Activated CD8-positive, alpha-beta memory T cell treated with anti-CD3 and anti-CD28 coated beads for 36 hours (primary cell): ENCODE results near the gene NR2C2. TPM values are rescaled to one million over a fixed set of nuclear protein-coding genes. Genes with fewer than 3 reads are reported as not detected.

Source experiments
- CTCF ChIA-PET: fragments of 350-600 bp; sonication (Branson Sonifier 250); formaldehyde crosslinking; loops from one replicate; lab custom pipeline; 2021; ENCODE audit warnings: antibody characterized with exemption; lab: Charles Lee
- POLR2A ChIA-PET: fragments of 350-600 bp; sonication (Branson Sonifier 250); formaldehyde crosslinking; loops from one replicate; lab custom pipeline; 2021; ENCODE audit warnings: antibody characterized with exemption; lab: Charles Lee
- total RNA-seq, 2 experiments: library from RNA; stranded (reverse); gene quantifications; one replicate each; pipeline ENCODE4 v1.2.3, GENCODE V29; 2021

The NR2C2 gene
- total RNA-seq, 2 experiments from 2014 or later = 44.3 to 45.2 TPM

GRCh38 chr3:15071699-15072098, 124.3 kb downstream of the NR2C2 start:
- ChIA-PET POLR2A (interaction anchor here (0.7 kb wide), 1 partner anchor 28 kb away, joined by 3 read pairs; no protein-coding TSS in a partner anchor), CTCF (interaction anchor here (1.2 to 1.3 kb wide), 2 partner anchors 10 to 16 kb away, joined by 3 read pairs; no protein-coding TSS in a partner anchor)

- CTCF ChIA-PET = no interaction called here
- POLR2A ChIA-PET = no interaction called here
These were observed 127.1 kb downstream of the NR2C2 start for GRCh38 chr3:15074500-15074899.

- CTCF ChIA-PET = interaction anchor here (0.9 kb wide), 1 partner anchor 11 kb away, joined by 3 read pairs; no protein-coding TSS in a partner anchor
- POLR2A ChIA-PET = no interaction called here
These were observed 131.7 kb downstream of the NR2C2 start for GRCh38 chr3:15079091-15079490.

- CTCF ChIA-PET = interaction anchor here (1.6 kb wide), 1 partner anchor 10 kb away, joined by 3 read pairs; no protein-coding TSS in a partner anchor
- POLR2A ChIA-PET = interaction anchor here (0.5 kb wide), 1 partner anchor 45 kb away, joined by 3 read pairs; no protein-coding TSS in a partner anchor
These were observed 134.7 kb downstream of the NR2C2 start for GRCh38 chr3:15081960-15082664.

- POLR2A ChIA-PET = no interaction called here
These were observed 135.9 kb downstream of the NR2C2 start for GRCh38 chr3:15083252-15083651.

GRCh38 chr3:15086263-15086662, 138.9 kb downstream of the NR2C2 start:
- POLR2A ChIA-PET = no interaction called here

More at GRCh38 chr3:15083252-15083651, 135.9 kb downstream of the NR2C2 start:
- CTCF ChIA-PET = no interaction called here

GRCh38 chr3:15086699-15087098, 139.3 kb downstream of the NR2C2 start:
- ChIA-PET POLR2A (no interaction called here), CTCF (interaction anchor here (1.4 kb wide), 1 partner anchor 14 kb away, joined by 3 read pairs; no protein-coding TSS in a partner anchor)

More at GRCh38 chr3:15086263-15086662, 138.9 kb downstream of the NR2C2 start:
- CTCF ChIA-PET = no interaction called here

GRCh38 chr3:15089201-15089600, 141.8 kb downstream of the NR2C2 start:
- POLR2A ChIA-PET = interaction anchor here (0.6 kb wide), 1 partner anchor 32 kb away, joined by 6 read pairs; no protein-coding TSS in a partner anchor

GRCh38 chr3:15091575-15091974, 144.2 kb downstream of the NR2C2 start:
- ChIA-PET CTCF (no interaction called here), POLR2A (no interaction called here)

More at GRCh38 chr3:15089201-15089600, 141.8 kb downstream of the NR2C2 start:
- CTCF ChIA-PET = no interaction called here

- CTCF ChIA-PET = no interaction called here
- POLR2A ChIA-PET = no interaction called here
These were observed 145.3 kb downstream of the NR2C2 start for GRCh38 chr3:15092686-15093085.

- ChIA-PET POLR2A (no interaction called here), CTCF (interaction anchor here (1.2 kb wide), 1 partner anchor 43 kb away, joined by 3 read pairs; no protein-coding TSS in a partner anchor)
These were observed 146.9 kb downstream of the NR2C2 start for GRCh38 chr3:15094187-15094875.

GRCh38 chr3:15096046-15096445, 148.7 kb downstream of the NR2C2 start:
- POLR2A ChIA-PET = no interaction called here
- CTCF ChIA-PET = no interaction called here

- POLR2A ChIA-PET = interaction anchor here (0.5 to 1.5 kb wide), 5 partner anchors 10 to 504 kb away, joined by 3 to 18 read pairs (median 4); partner anchors contain the start of gene MRPS25
- CTCF ChIA-PET = interaction anchor here (1.0 to 1.6 kb wide), 3 partner anchors 10 to 151 kb away, joined by 4 to 7 read pairs (median 4); partner anchors contain the start of gene MRPS25
These were observed 150.5 kb downstream of the NR2C2 start for GRCh38 chr3:15097891-15098290.

Other genes starting within 250 kb of the NR2C2 start
- not detected for gene FGD5, start 128.6 kb upstream of the NR2C2 start, total RNA-seq
- 10 to 100 TPM; 90.5 to 90.8 TPM for gene MRPS25, start 117.7 kb downstream of the NR2C2 start, total RNA-seq
- 10 to 100 TPM in 1 of 2 experiments, 1 to 10 TPM in 1; 9.6 to 10.0 TPM for gene RBSN, start 151.6 kb downstream of the NR2C2 start, total RNA-seq